Heart left ventricle (tissue), 16 donors: ENCODE data around the gene CTCF. TPM values are rescaled to one million over a fixed set of nuclear protein-coding genes. Genes with fewer than 3 reads are reported as not detected.

Experiments
- ATAC-seq, 4 donors: fragments of 200-7000 bp; cut with Tn5 transposase; one replicate each; pipeline ENCODE4 v1.9.1; 2020 to 2022; ENCODE audit warnings: moderate library complexity in 4 of 4, mild to moderate bottlenecking in 3 of 4, moderate number of reproducible peaks in 1 of 4
- DNase-seq, 5 donors: peaks; one replicate each; pipeline ENCODE4 v3.0.0-alpha.2; 2020
- H3K27ac ChIP-seq, 12 donors: fragments of 200-600 bp; sonication (generic) in 4 of 12; one replicate each; pipeline versions ENCODE4 v1.5.0 to v1.8.0; 2016 to 2022; ENCODE audit warnings: mild to moderate bottlenecking in 2 of 12
- H3K27me3 ChIP-seq, 9 donors: fragments of 200-600 bp; sonication (generic) in 2 of 9; one replicate each; pipeline versions ENCODE4 v1.5.1 to v1.8.0; 2016 to 2022; ENCODE audit warnings: mild to moderate bottlenecking in 3 of 9
- H3K36me3 ChIP-seq, 9 donors: fragments of 200-600 bp; sonication (generic) in 2 of 9; one replicate each; pipeline versions ENCODE4 v1.5.0 to v1.8.0; 2018 to 2022; ENCODE audit warnings: mild to moderate bottlenecking in 2 of 9
- H3K4me1 ChIP-seq, 12 donors: fragments of 200-600 bp; sonication (generic) in 4 of 12; one replicate each; pipeline versions ENCODE4 v1.5.0 to v1.8.0; 2016 to 2022; ENCODE audit warnings: mild to moderate bottlenecking in 3 of 12
- H3K4me3 ChIP-seq, 12 donors: fragments of 200-600 bp; sonication (generic) in 4 of 12; one replicate each; pipeline versions ENCODE4 v1.5.0 to v1.8.0; 2017 to 2022; ENCODE audit warnings: mild to moderate bottlenecking in 9 of 12, moderate library complexity in 4 of 12
- H3K9me3 ChIP-seq, 12 donors: fragments of 200-600 bp; sonication (generic) in 4 of 12; one replicate each; pipeline versions ENCODE4 v1.5.0 to v1.8.0; 2016 to 2022; ENCODE audit warnings: mild to moderate bottlenecking in 1 of 12
- POLR2A ChIP-seq, 2 donors: fragments of 450-650 bp; IDR thresholded peaks; one replicate each; pipeline ENCODE4 v1.6.1; 2017; ENCODE audit warnings: antibody characterized with exemption in 2 of 2, mild to moderate bottlenecking in 2 of 2, moderate library complexity in 2 of 2
- WGBS, 4 donors: extraction: QIAGEN DNeasy Blood & Tissue Kit in 2 of 4; methylation state at CpG; one replicate each; pipeline versions ENCODE4 v1.1.5 to v1.1.7; 2013 to 2018; 5-methylcytosine and 5-hydroxymethylcytosine counted together
- intact Hi-C, 10 donors: fragments of 100-400 bp; cut with DNase I; formaldehyde crosslinking; loops; one replicate each; pipeline versions ENCODE4 v1.11.1 to v1.14.2; 2022
- polyA plus RNA-seq, 2 donors: library from polyadenylated mRNA; stranded (reverse); fragments of 200-250 nt; gene quantifications; one replicate each; pipeline ENCODE4 v1.2.3, GENCODE V29; 2013
- total RNA-seq, 9 donors: library from RNA; depleted of rRNA in 2 of 9; stranded (reverse); fragments of >200 nt in 2 of 9; fragmentation: NEBNext Ultra II Directional in 3 of 9; extraction: Animal tissue kit (Norgen Biotek cat#: 25700) in 3 of 9; gene quantifications; one replicate each; pipeline versions ENCODE4 v1.1.0 to v1.2.4, GENCODE V29; 2016 to 2023
- TF ChIP-seq, protein P1 (sequence below), 12 donors: fragments of 200-600 bp; sonication (generic) in 4 of 12; IDR thresholded peaks; one replicate each; pipeline versions ENCODE4 v1.5.0 to v1.8.0; 2018 to 2022; ENCODE audit warnings: antibody characterized with exemption in 12 of 12, mild to moderate bottlenecking in 5 of 12
- donor health status: ischemic (EF 13 %, LVEDD 7.1; RV severe dilation, severe dysfunction).
- donor health status: healthy with polysubstance abuse.
- donor health status: DM: no; HTN: yes; CAD: no.
- donor health status: DM: no; HTN: no; CAD: no.
- donor health status: ischemic (EF 25% LVEDD 6.9; RV normal size, moderate dysfunction).
- donor health status: ischemic (EF 25% LVEDD 5.7; RV mildly dilated, moderate dysfunction).
- donor health status: healthy.
- donor health status: DM: yes; HTN: yes; CAD: no.
- donor health status: ischemic (EF 35%, LVEDD 5.7; RV mildly dilated, moderate dysfunction).
- donor health status: nonischemic (EF 11% LVEDD 7.7; RV severe dilation, severe dysfunction).
- donor health status: DM: yes; HTN: yes; CAD: no.
- donor health status: PGD.
- donor health status: ischemic (EF 29% LVEDD 5.4; RV normal size, mild dysfunction).
- donor health status: nonischemic (EF 23%, LVEDD 6.1; RV moderate dilation, normal function).

The CTCF gene
- total and polyA plus RNA-seq, 11 donors: 13.9 to 35.8 (median 25.3) TPM

- DNase-seq: no peak
- Histone ChIP-seq H3K4me3 (peak overlapping the region in 10 of 12 donors; percentile 25 to 56 (median 44)), H3K27ac (no peak overlapping the region), H3K9me3 (no peaks in the 10 kb centered on the region), H3K27me3 (peaks cover 29 to 74% (median 53%) of the 10 kb centered on the region in 9 donors), H3K4me1 (peaks cover 0 to 34% (median 9%) of the 10 kb centered on the region in 12 donors), H3K36me3 (peaks cover 0 to 9% (median 0%) of the 10 kb centered on the region in 9 donors)
- intact Hi-C loops: loop anchor here in 2 of 10 donors (5.0 kb wide), 2 partner anchors 85 to 130 kb away; no protein-coding TSS in a partner anchor
- TF ChIP-seq POLR2A (IDR thresholded peaks at IDR 0.05): no peak
- TF ChIP-seq, protein P1, sequence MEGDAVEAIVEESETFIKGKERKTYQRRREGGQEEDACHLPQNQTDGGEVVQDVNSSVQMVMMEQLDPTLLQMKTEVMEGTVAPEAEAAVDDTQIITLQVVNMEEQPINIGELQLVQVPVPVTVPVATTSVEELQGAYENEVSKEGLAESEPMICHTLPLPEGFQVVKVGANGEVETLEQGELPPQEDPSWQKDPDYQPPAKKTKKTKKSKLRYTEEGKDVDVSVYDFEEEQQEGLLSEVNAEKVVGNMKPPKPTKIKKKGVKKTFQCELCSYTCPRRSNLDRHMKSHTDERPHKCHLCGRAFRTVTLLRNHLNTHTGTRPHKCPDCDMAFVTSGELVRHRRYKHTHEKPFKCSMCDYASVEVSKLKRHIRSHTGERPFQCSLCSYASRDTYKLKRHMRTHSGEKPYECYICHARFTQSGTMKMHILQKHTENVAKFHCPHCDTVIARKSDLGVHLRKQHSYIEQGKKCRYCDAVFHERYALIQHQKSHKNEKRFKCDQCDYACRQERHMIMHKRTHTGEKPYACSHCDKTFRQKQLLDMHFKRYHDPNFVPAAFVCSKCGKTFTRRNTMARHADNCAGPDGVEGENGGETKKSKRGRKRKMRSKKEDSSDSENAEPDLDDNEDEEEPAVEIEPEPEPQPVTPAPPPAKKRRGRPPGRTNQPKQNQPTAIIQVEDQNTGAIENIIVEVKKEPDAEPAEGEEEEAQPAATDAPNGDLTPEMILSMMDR (IDR thresholded peaks at IDR 0.05): no peak
- WGBS, 4 donors: 4 to 17% (median 7%) methylated on average over 16 to 59 of the region's 59 CpGs; no CpG with 5 or more reads in 1 of the 4 donors
- peak in 1 of 4 donors; percentile 49 for ATAC-seq
Measured at GRCh38 chr16:67652578-67653127, 90.3 kb downstream of the CTCF start.

DNA sequence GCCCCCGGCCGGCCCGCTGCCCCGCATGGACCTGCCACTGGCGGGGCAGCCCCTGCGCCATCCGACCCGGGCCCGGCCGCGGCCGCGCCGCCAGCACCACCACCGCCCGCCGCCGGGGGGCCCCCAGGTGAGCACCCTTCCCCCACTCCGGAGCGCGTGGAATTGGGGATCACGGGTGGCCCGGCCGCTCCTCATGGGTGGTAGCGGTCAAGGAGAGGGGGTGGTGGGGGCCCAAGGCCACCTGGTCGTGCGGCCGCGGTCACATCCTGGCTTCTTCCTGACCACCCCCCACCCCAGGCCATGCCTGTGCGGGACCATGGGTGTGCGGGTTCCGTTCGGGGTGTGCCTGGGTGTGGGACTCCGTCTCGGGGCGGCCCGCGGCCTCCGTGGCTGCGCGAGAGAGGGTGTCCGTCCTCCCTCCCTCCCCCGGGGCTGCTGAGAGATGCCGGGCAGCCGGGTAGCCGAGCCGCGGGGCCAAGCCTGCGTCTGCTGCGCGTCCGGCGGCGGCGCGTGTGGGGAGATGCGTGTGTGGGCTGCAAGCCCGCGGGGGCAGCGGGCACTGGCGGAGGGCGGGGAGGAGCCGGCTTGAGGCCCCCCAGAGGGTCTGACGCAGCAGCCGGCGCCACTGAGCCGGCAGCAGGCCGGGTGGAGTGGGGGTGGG lies 90.9 kb downstream of the CTCF start:
- TF ChIP-seq, protein P1 (IDR thresholded peaks at IDR 0.05): peak in 2 of 12 donors; percentile 8 to 30
- no peak for TF ChIP-seq POLR2A (IDR thresholded peaks at IDR 0.05)
- Histone ChIP-seq H3K9me3 (no peaks in the 10 kb centered on the region), H3K36me3 (peaks cover 0 to 15% (median 0%) of the 10 kb centered on the region in 9 donors), H3K27ac (no peak overlapping the region), H3K4me1 (peaks cover 0 to 31% (median 9%) of the 10 kb centered on the region in 12 donors), H3K27me3 (peaks cover 24 to 67% (median 47%) of the 10 kb centered on the region in 9 donors), H3K4me3 (peak overlapping the region; percentile 16 to 56 (median 42))
- WGBS, 4 donors: 4 to 16% (median 10%) methylated on average over 39 to 68 of the region's 68 CpGs
- intact Hi-C loops: loop anchor here in 2 of 10 donors (5.0 kb wide), 2 partner anchors 86 to 131 kb away; no protein-coding TSS in a partner anchor
- no peak for ATAC-seq
- DNase-seq: peak in 1 of 5 donors; percentile 60

- TF ChIP-seq, protein P1 (IDR thresholded peaks at IDR 0.05): no peak
- no peak for TF ChIP-seq POLR2A (IDR thresholded peaks at IDR 0.05)
- Histone ChIP-seq H3K27ac (no peak overlapping the region), H3K4me3 (peak overlapping the region in 10 of 12 donors; percentile 16 to 56 (median 38)), H3K27me3 (peaks cover 18 to 61% (median 41%) of the 10 kb centered on the region in 9 donors), H3K4me1 (peaks cover 0 to 30% (median 12%) of the 10 kb centered on the region in 12 donors), H3K36me3 (peaks cover 0 to 21% (median 0%) of the 10 kb centered on the region in 9 donors), H3K9me3 (no peaks in the 10 kb centered on the region)
- 32 to 40% (median 34%) methylated on average over 13 to 25 of the region's 25 CpGs for WGBS, 4 donors
- ATAC-seq: no peak
- intact Hi-C loops: loop anchor here in 2 of 10 donors (5.0 kb wide), 2 partner anchors 87 to 132 kb away; no protein-coding TSS in a partner anchor
- DNase-seq: peak in 1 of 5 donors; percentile 54
Measured at GRCh38 chr16:67653789-67654402, 91.6 kb downstream of the CTCF start.
